Neural cell (in vitro differentiated cells): ENCODE results near the gene NOL4L. TPM values are rescaled to one million over a fixed set of nuclear protein-coding genes. Genes with fewer than 3 reads are reported as not detected.

Source experiments
- H2AFZ ChIP-seq: fragments of 200-600, 300-800 bp; sonication (generic), shearing (Covaris generic); 2 replicates; pipeline ENCODE4 v1.6.0; 2014; ENCODE audit warnings: low read depth, mild to moderate bottlenecking, antibody characterized with exemption, low read length, moderate library complexity
- H3F3A ChIP-seq: fragments of 200-600 bp; shearing (Covaris generic); 2 replicates; pipeline ENCODE4 v1.6.1; 2016; ENCODE audit warnings: mild to moderate bottlenecking, moderate library complexity, mixed read lengths, antibody characterized with exemption, low read length; ENCODE audit not compliant: insufficient read depth, poor library complexity, severe bottlenecking
- H3K27ac ChIP-seq: fragments of 200-600, 300-800 bp; sonication (generic), shearing (Covaris generic); 2 replicates; pipeline ENCODE4 v1.5.1; 2014; ENCODE audit warnings: mild to moderate bottlenecking, low read length, moderate library complexity
- H3K27me3 ChIP-seq: fragments of 300-800, 200-600 bp; sonication (generic), shearing (Covaris generic); 2 replicates; pipeline ENCODE4 v1.6.0; 2014; ENCODE audit warnings: mild to moderate bottlenecking, low read depth, low read length, moderate library complexity; ENCODE audit not compliant: insufficient read depth
- H3K36me3 ChIP-seq: fragments of 300-800, 200-600 bp; sonication (generic), shearing (Covaris generic); 2 replicates; pipeline ENCODE4 v1.5.1; 2014; ENCODE audit warnings: mild to moderate bottlenecking, antibody characterized with exemption, low read length, moderate library complexity; ENCODE audit not compliant: insufficient read depth
- H3K4me2 ChIP-seq: fragments of 300-800, 200-600 bp; sonication (generic), shearing (Covaris generic); 2 replicates; pipeline ENCODE4 v1.6.0; 2014; ENCODE audit warnings: mild to moderate bottlenecking, low read length
- H3K4me3 ChIP-seq: fragments of 300-800, 200-600 bp; sonication (generic), shearing (Covaris generic); 2 replicates; pipeline ENCODE4 v1.5.1; 2014; ENCODE audit warnings: mild to moderate bottlenecking, low read length, moderate library complexity
- H3K79me2 ChIP-seq: fragments of 200-600 bp; shearing (Covaris generic); replicated peaks from 2 replicates; pipeline ENCODE4 v1.6.0; 2014; ENCODE audit warnings: mild to moderate bottlenecking, low read length, moderate library complexity; ENCODE audit not compliant: insufficient read depth
- H3K9ac ChIP-seq: fragments of 300-800, 200-600 bp; sonication (generic), shearing (Covaris generic); 2 replicates; pipeline ENCODE4 v1.6.1; 2016; ENCODE audit warnings: mild to moderate bottlenecking, low read length, mixed read lengths
- H3K9me2 ChIP-seq: fragments of 200-600 bp; shearing (Covaris generic); 2 replicates; pipeline ENCODE4 v1.6.1; 2016; ENCODE audit warnings: mild to moderate bottlenecking, low read length, mixed read lengths; ENCODE audit not compliant: insufficient read depth
- H3K9me3 ChIP-seq: fragments of 200-600, 300-800 bp; sonication (generic), shearing (Covaris generic); 2 replicates; pipeline ENCODE4 v1.6.1; 2016; ENCODE audit warnings: mild to moderate bottlenecking, mixed run types, low read length, moderate library complexity, mixed read lengths
- H4K20me1 ChIP-seq: fragments of 200-600 bp; shearing (Covaris generic); 2 replicates; pipeline ENCODE4 v1.6.1; 2016; ENCODE audit warnings: mild to moderate bottlenecking, mixed run types; ENCODE audit not compliant: insufficient read depth
- EP300 ChIP-seq: fragments of 450-650 bp; conservative IDR thresholded peaks from 2 replicates; pipeline ENCODE4 v1.6.1; 2014; ENCODE audit warnings: antibody characterized with exemption, mild to moderate bottlenecking, moderate library complexity; ENCODE audit not compliant: poor library complexity, severe bottlenecking
- EZH2 ChIP-seq: fragments of 200-600, 300-800 bp; shearing (Covaris generic), sonication (generic); IDR thresholded peaks from 2 replicates; pipeline ENCODE4 v1.6.1; 2014; ENCODE audit warnings: antibody characterized with exemption, low read length, borderline replicate concordance, mild to moderate bottlenecking; ENCODE audit not compliant: insufficient read depth, poor library complexity, severe bottlenecking
- MXI1 ChIP-seq: fragments of 450-650 bp; conservative IDR thresholded peaks from 2 replicates; pipeline ENCODE4 v1.6.1; 2014; ENCODE audit warnings: antibody characterized with exemption, mild to moderate bottlenecking; ENCODE audit not compliant: poor library complexity, severe bottlenecking
- POLR2AphosphoS5 ChIP-seq: IDR thresholded peaks from 2 replicates; pipeline ENCODE4 v1.6.1; 2012
- RAD21 ChIP-seq: fragments of 450-650 bp; conservative IDR thresholded peaks from 2 replicates; pipeline ENCODE4 v1.6.1; 2014; ENCODE audit warnings: antibody characterized with exemption, mild to moderate bottlenecking, moderate library complexity
- SMC3 ChIP-seq: fragments of 450-650 bp; conservative IDR thresholded peaks from 2 replicates; pipeline ENCODE4 v1.6.1; 2014; ENCODE audit warnings: antibody characterized with exemption, mild to moderate bottlenecking, moderate library complexity; ENCODE audit not compliant: poor library complexity
- TAF1 ChIP-seq: IDR thresholded peaks from 2 replicates; pipeline ENCODE4 v1.6.1; 2012; ENCODE audit warnings: low read depth
- polyA plus RNA-seq: library from polyadenylated mRNA; depleted of rRNA; stranded (reverse); fragments of >200 nt; gene quantifications from 2 replicates; pipeline ENCODE4 v1.2.3, GENCODE V29; 2014
- TF ChIP-seq, protein P1 (sequence below): IDR thresholded peaks from 2 replicates; pipeline ENCODE4 v1.6.1; 2012; ENCODE audit warnings: borderline replicate concordance
- TF ChIP-seq, protein P2 (sequence below): fragments of 450-650 bp; IDR thresholded peaks from 2 replicates; pipeline ENCODE4 v1.5.1; 2014; ENCODE audit warnings: antibody characterized with exemption, mild to moderate bottlenecking, moderate library complexity; ENCODE audit not compliant: poor library complexity, severe bottlenecking

Gene NOL4L
- polyA plus RNA-seq, 1 donor from 2014 or later, result 20.4 TPM

- peak overlapping the region; percentile 55 for H3K4me3 ChIP-seq
- no peak overlapping the region for H3K4me2 ChIP-seq
- H4K20me1 ChIP-seq, result peaks cover 93% of the 10 kb centered on the region
- no peaks in the 10 kb centered on the region for H3F3A ChIP-seq
- H2AFZ ChIP-seq, result no peak overlapping the region
- peak overlapping the region; percentile 45 for H3K9ac ChIP-seq
- peaks cover 3% of the 10 kb centered on the region for H3K36me3 ChIP-seq
- peak overlapping the region; percentile 20 for H3K27ac ChIP-seq
- peaks cover 96% of the 10 kb centered on the region for H3K79me2 ChIP-seq
- no peaks in the 10 kb centered on the region for H3K9me3 ChIP-seq
- no peak for TF ChIP-seq MXI1
- TF ChIP-seq, protein P1, sequence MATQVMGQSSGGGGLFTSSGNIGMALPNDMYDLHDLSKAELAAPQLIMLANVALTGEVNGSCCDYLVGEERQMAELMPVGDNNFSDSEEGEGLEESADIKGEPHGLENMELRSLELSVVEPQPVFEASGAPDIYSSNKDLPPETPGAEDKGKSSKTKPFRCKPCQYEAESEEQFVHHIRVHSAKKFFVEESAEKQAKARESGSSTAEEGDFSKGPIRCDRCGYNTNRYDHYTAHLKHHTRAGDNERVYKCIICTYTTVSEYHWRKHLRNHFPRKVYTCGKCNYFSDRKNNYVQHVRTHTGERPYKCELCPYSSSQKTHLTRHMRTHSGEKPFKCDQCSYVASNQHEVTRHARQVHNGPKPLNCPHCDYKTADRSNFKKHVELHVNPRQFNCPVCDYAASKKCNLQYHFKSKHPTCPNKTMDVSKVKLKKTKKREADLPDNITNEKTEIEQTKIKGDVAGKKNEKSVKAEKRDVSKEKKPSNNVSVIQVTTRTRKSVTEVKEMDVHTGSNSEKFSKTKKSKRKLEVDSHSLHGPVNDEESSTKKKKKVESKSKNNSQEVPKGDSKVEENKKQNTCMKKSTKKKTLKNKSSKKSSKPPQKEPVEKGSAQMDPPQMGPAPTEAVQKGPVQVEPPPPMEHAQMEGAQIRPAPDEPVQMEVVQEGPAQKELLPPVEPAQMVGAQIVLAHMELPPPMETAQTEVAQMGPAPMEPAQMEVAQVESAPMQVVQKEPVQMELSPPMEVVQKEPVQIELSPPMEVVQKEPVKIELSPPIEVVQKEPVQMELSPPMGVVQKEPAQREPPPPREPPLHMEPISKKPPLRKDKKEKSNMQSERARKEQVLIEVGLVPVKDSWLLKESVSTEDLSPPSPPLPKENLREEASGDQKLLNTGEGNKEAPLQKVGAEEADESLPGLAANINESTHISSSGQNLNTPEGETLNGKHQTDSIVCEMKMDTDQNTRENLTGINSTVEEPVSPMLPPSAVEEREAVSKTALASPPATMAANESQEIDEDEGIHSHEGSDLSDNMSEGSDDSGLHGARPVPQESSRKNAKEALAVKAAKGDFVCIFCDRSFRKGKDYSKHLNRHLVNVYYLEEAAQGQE, result no peak
- TF ChIP-seq RAD21, result no peak
- no peaks in the 10 kb centered on the region for H3K9me2 ChIP-seq
- no peaks in the 10 kb centered on the region for H3K27me3 ChIP-seq
These were observed 108.2 kb downstream of the NOL4L start for GRCh38 chr20:32476684-32477593.

GRCh38 chr20:32474967-32475811 is 109.9 kb downstream of the NOL4L start:
- no peak overlapping the region for H3K27ac ChIP-seq

More at GRCh38 chr20:32474967-32475811, 109.9 kb downstream of the NOL4L start:
- Histone ChIP-seq H3K9me3 (no peaks in the 10 kb centered on the region), H3K4me3 (peak overlapping the region; percentile 55), H2AFZ (no peak overlapping the region), H4K20me1 (peaks cover 98% of the 10 kb centered on the region), H3K36me3 (peaks cover 4% of the 10 kb centered on the region), H3K9ac (peak overlapping the region; percentile 45), H3K27me3 (no peaks in the 10 kb centered on the region), H3F3A (no peaks in the 10 kb centered on the region), H3K4me2 (peak overlapping the region; percentile 25), H3K79me2 (peaks cover 89% of the 10 kb centered on the region), H3K9me2 (no peaks in the 10 kb centered on the region)
- TF ChIP-seq MXI1, result no peak
- TF ChIP-seq POLR2AphosphoS5, result no peak
- TF ChIP-seq RAD21, result no peak
- TF ChIP-seq EZH2, result no peak
- TF ChIP-seq, protein P2, sequence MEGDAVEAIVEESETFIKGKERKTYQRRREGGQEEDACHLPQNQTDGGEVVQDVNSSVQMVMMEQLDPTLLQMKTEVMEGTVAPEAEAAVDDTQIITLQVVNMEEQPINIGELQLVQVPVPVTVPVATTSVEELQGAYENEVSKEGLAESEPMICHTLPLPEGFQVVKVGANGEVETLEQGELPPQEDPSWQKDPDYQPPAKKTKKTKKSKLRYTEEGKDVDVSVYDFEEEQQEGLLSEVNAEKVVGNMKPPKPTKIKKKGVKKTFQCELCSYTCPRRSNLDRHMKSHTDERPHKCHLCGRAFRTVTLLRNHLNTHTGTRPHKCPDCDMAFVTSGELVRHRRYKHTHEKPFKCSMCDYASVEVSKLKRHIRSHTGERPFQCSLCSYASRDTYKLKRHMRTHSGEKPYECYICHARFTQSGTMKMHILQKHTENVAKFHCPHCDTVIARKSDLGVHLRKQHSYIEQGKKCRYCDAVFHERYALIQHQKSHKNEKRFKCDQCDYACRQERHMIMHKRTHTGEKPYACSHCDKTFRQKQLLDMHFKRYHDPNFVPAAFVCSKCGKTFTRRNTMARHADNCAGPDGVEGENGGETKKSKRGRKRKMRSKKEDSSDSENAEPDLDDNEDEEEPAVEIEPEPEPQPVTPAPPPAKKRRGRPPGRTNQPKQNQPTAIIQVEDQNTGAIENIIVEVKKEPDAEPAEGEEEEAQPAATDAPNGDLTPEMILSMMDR, result no peak
- no peak for TF ChIP-seq EP300
- TF ChIP-seq, protein P1, result no peak
- no peak for TF ChIP-seq TAF1
- TF ChIP-seq SMC3, result no peak
